Neural progenitor cell (in vitro differentiated cells): Measurements from ENCODE around the gene TFF2.

Source experiments
- EZH2 ChIP-seq: fragments of 200-600 bp; sonication (generic); IDR thresholded peaks from 2 replicates; pipeline ENCODE4 v1.6.1; 2017; ENCODE audit warnings: antibody characterized with exemption, mild to moderate bottlenecking, moderate library complexity
- EZH2phosphoT487 ChIP-seq: fragments of 200-600 bp; sonication (generic); IDR thresholded peaks from 2 replicates; pipeline ENCODE4 v1.6.1; 2017; ENCODE audit warnings: antibody characterized with exemption
- TF ChIP-seq, protein P1 (sequence below): fragments of 200-600 bp; sonication (generic); IDR thresholded peaks from 2 replicates; pipeline ENCODE4 v1.5.1; 2017; ENCODE audit warnings: antibody characterized with exemption, mild to moderate bottlenecking

DNA sequence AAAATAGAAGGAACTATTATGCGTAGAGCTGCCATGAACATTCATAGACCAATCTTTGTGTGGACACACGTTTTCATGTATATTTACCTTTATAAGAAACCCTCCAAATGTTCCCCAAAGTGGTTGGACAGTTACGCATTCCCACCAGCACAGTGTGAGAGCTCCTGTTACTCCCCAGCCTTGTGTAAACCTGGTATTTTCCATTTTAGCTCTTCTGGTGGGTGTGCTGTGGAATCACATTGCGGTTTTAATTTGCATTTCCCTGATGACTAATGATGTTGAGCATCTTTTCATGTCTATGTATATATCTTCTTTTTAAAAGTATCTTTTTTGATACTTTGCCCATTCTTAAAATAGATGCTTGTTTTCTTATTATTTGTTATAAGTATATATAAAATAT lies 49.7 kb upstream of the TFF2 start:
- TF ChIP-seq, protein P1, sequence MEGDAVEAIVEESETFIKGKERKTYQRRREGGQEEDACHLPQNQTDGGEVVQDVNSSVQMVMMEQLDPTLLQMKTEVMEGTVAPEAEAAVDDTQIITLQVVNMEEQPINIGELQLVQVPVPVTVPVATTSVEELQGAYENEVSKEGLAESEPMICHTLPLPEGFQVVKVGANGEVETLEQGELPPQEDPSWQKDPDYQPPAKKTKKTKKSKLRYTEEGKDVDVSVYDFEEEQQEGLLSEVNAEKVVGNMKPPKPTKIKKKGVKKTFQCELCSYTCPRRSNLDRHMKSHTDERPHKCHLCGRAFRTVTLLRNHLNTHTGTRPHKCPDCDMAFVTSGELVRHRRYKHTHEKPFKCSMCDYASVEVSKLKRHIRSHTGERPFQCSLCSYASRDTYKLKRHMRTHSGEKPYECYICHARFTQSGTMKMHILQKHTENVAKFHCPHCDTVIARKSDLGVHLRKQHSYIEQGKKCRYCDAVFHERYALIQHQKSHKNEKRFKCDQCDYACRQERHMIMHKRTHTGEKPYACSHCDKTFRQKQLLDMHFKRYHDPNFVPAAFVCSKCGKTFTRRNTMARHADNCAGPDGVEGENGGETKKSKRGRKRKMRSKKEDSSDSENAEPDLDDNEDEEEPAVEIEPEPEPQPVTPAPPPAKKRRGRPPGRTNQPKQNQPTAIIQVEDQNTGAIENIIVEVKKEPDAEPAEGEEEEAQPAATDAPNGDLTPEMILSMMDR = no peak
- TF ChIP-seq EZH2 (no peak), EZH2phosphoT487 (no peak)
